IPS-20b (cell line): ENCODE results near the gene VCL.
"Not testable (repeated sequence)": the region's sequence is repeated elsewhere in the genome, so short reads cannot be mapped to it uniquely, and the experiment has no call there.

Experiments
- H3K27ac ChIP-seq: one replicate; pipeline ENCODE4 v1.5.1; 2013; ENCODE audit warnings: low read length
- H3K27me3 ChIP-seq: 2 replicates; pipeline ENCODE4 v1.6.1; 2013; ENCODE audit warnings: mild to moderate bottlenecking, low read length, inconsistent platforms; ENCODE audit not compliant: insufficient read depth
- H3K36me3 ChIP-seq: 2 replicates; pipeline ENCODE4 v1.6.1; 2013; ENCODE audit warnings: low read depth, mild to moderate bottlenecking, inconsistent platforms, low read length, moderate library complexity; ENCODE audit not compliant: insufficient read depth
- H3K4me1 ChIP-seq: 2 replicates; pipeline ENCODE4 v1.6.1; 2013; ENCODE audit warnings: mild to moderate bottlenecking, control low read depth, inconsistent platforms, low read length, moderate library complexity; ENCODE audit not compliant: insufficient read depth
- H3K4me3 ChIP-seq: 2 replicates; pipeline ENCODE4 v1.5.1; 2013; ENCODE audit warnings: mild to moderate bottlenecking, low read length, inconsistent platforms
- H3K9ac ChIP-seq: 2 replicates; pipeline ENCODE4 v1.6.1; 2013; ENCODE audit warnings: low read depth, mild to moderate bottlenecking, inconsistent platforms, low read length, moderate library complexity
- H3K9me3 ChIP-seq: 2 replicates; pipeline ENCODE4 v1.6.1; 2013; ENCODE audit warnings: mild to moderate bottlenecking, low read depth, low read length, inconsistent platforms; ENCODE audit not compliant: insufficient read depth

VCL gene

GRCh38 chr10:73964743-73965142 is 33.2 kb upstream of the VCL start:
- H3K9me3 ChIP-seq, result no peaks in the 10 kb centered on the region
- H3K4me3 ChIP-seq, result no peak overlapping the region
- H3K27me3 ChIP-seq, result no peaks in the 10 kb centered on the region
- H3K27ac ChIP-seq, result peak overlapping the region; percentile 99
- H3K36me3 ChIP-seq, result no peaks in the 10 kb centered on the region
- H3K9ac ChIP-seq, result peak overlapping the region; percentile 92; the same call in 1 of the 2 replicates
- H3K4me1 ChIP-seq, result peaks cover 36% of the 10 kb centered on the region

GRCh38 chr10:73965267-73965889 is 32.5 kb upstream of the VCL start:
- peak overlapping the region; percentile 54; the same call in 1 of the 2 replicates for H3K4me3 ChIP-seq
- not testable (repeated sequence) for H3K36me3 ChIP-seq

GRCh38 chr10:73965890-73966768 is 31.8 kb upstream of the VCL start:
- peak overlapping the region; percentile 92 for H3K9ac ChIP-seq
- H3K9me3 ChIP-seq, result no peaks in the 10 kb centered on the region
- H3K4me1 ChIP-seq, result peaks cover 36% of the 10 kb centered on the region
- H3K27ac ChIP-seq, result peak overlapping the region; percentile 99
- no peaks in the 10 kb centered on the region for H3K27me3 ChIP-seq
- no peaks in the 10 kb centered on the region for H3K36me3 ChIP-seq
- H3K4me3 ChIP-seq, result peak overlapping the region; percentile 54

More at GRCh38 chr10:73965267-73965889, 32.5 kb upstream of the VCL start:
- peak overlapping the region; percentile 99 for H3K27ac ChIP-seq
- not testable (repeated sequence) for H3K9me3 ChIP-seq, H3K27me3 ChIP-seq
- H3K4me1 ChIP-seq, result peaks cover 36% of the 10 kb centered on the region
- H3K9ac ChIP-seq, result peak overlapping the region; percentile 92

GRCh38 chr10:73967022-73967429 is 30.9 kb upstream of the VCL start:
- peak overlapping the region; percentile 22; the same call in 1 of the 2 replicates for H3K4me3 ChIP-seq
- peak overlapping the region; percentile 83 for H3K9ac ChIP-seq
- H3K4me1 ChIP-seq, result peaks cover 36% of the 10 kb centered on the region
- no peaks in the 10 kb centered on the region for H3K9me3 ChIP-seq
- no peaks in the 10 kb centered on the region for H3K27me3 ChIP-seq
- no peaks in the 10 kb centered on the region for H3K36me3 ChIP-seq
- peak overlapping the region; percentile 94 for H3K27ac ChIP-seq

- Histone ChIP-seq H3K27ac (peak overlapping the region; percentile 94), H3K36me3 (no peaks in the 10 kb centered on the region), H3K4me1 (peaks cover 36% of the 10 kb centered on the region), H3K9ac (peak overlapping the region; percentile 83; the same call in 1 of the 2 replicates), H3K27me3 (no peaks in the 10 kb centered on the region), H3K9me3 (no peaks in the 10 kb centered on the region), H3K4me3 (peak overlapping the region; percentile 22; the same call in 1 of the 2 replicates)
These were observed 30.4 kb upstream of the VCL start for GRCh38 chr10:73967544-73967943.

- H3K36me3 ChIP-seq, result no peaks in the 10 kb centered on the region
- peak overlapping the region; percentile 83; the same call in 1 of the 2 replicates for H3K9ac ChIP-seq
- H3K27me3 ChIP-seq, result no peaks in the 10 kb centered on the region
- H3K27ac ChIP-seq, result peak overlapping the region; percentile 94
- no peaks in the 10 kb centered on the region for H3K9me3 ChIP-seq
- peaks cover 36% of the 10 kb centered on the region for H3K4me1 ChIP-seq
- H3K4me3 ChIP-seq, result no peak overlapping the region; the same call in 1 of the 2 replicates
These were observed 29.8 kb upstream of the VCL start for GRCh38 chr10:73968098-73968521.

GRCh38 chr10:73969224-73969841 is 28.6 kb upstream of the VCL start:
- no peak overlapping the region for H3K4me3 ChIP-seq
- H3K27me3 ChIP-seq, result no peaks in the 10 kb centered on the region
- H3K4me1 ChIP-seq, result peaks cover 36% of the 10 kb centered on the region
- peak overlapping the region; percentile 34; the same call in 1 of the 2 replicates for H3K9ac ChIP-seq
- H3K27ac ChIP-seq, result peak overlapping the region; percentile 2
- no peaks in the 10 kb centered on the region for H3K9me3 ChIP-seq
- no peaks in the 10 kb centered on the region for H3K36me3 ChIP-seq

GRCh38 chr10:73970845-73971244 is 27.1 kb upstream of the VCL start:
- Histone ChIP-seq H3K9me3 (0 out of 2 replicates have a peak, but pooled peaks cover 3% of the 10 kb centered on the region), H3K4me3 (no peak overlapping the region), H3K4me1 (peaks cover 28% of the 10 kb centered on the region), H3K27me3 (no peaks in the 10 kb centered on the region), H3K9ac (no peak overlapping the region), H3K36me3 (no peaks in the 10 kb centered on the region), H3K27ac (no peak overlapping the region)

GRCh38 chr10:73971636-73972354 is 26.1 kb upstream of the VCL start:
- Histone ChIP-seq H3K27me3 (no peaks in the 10 kb centered on the region), H3K4me1 (peaks cover 24% of the 10 kb centered on the region), H3K27ac (no peak overlapping the region)

GRCh38 chr10:73973427-73973826 is 24.5 kb upstream of the VCL start:
- H3K9ac ChIP-seq, result no peak overlapping the region
- no peaks in the 10 kb centered on the region for H3K36me3 ChIP-seq
- no peak overlapping the region for H3K4me3 ChIP-seq
- no peaks in the 10 kb centered on the region for H3K27me3 ChIP-seq
- peaks cover 10% of the 10 kb centered on the region for H3K4me1 ChIP-seq
- H3K9me3 ChIP-seq, result 0 out of 2 replicates have a peak, but pooled peaks cover 3% of the 10 kb centered on the region
- H3K27ac ChIP-seq, result no peak overlapping the region

More at GRCh38 chr10:73971636-73972354, 26.1 kb upstream of the VCL start:
- no peaks in the 10 kb centered on the region for H3K36me3 ChIP-seq
- 0 out of 2 replicates have a peak, but pooled peaks cover 3% of the 10 kb centered on the region for H3K9me3 ChIP-seq
- no peak overlapping the region for H3K4me3 ChIP-seq
- no peak overlapping the region for H3K9ac ChIP-seq
